RWPE1 (cell line): Measurements from ENCODE around the gene ASB1.
A peak's percentile ranks its signal among the peaks of the same experiment; 100 is the strongest.

ENCODE experiments used
- CTCF ChIA-PET: fragments of 350-600 bp; sonication (Branson Sonifier 250); formaldehyde crosslinking; extraction: SDS; loops from one replicate; lab custom pipeline; 2021; lab: Yijun Ruan, JAX
- POLR2A ChIA-PET: fragments of 400-600 bp; formaldehyde crosslinking; extraction: SDS; loops from one replicate; lab custom pipeline; 2020; ENCODE audit warnings: antibody characterized with exemption; ENCODE audit not compliant: low non-redundant PET; lab: Yijun Ruan, JAX
- DNase-seq: peaks from one replicate; pipeline ENCODE4 v3.0.0; 2012; ENCODE audit warnings: low spot score
- H3K27ac ChIP-seq: fragments of 450-650 bp; 2 replicates; pipeline ENCODE4 v1.5.1; 2017
- TF ChIP-seq, protein P1 (sequence below): fragments of 450-650 bp; conservative IDR thresholded peaks from 2 replicates; pipeline ENCODE4 v1.5.1; 2017; ENCODE audit warnings: low read depth, mild to moderate bottlenecking

ASB1 gene

DNA sequence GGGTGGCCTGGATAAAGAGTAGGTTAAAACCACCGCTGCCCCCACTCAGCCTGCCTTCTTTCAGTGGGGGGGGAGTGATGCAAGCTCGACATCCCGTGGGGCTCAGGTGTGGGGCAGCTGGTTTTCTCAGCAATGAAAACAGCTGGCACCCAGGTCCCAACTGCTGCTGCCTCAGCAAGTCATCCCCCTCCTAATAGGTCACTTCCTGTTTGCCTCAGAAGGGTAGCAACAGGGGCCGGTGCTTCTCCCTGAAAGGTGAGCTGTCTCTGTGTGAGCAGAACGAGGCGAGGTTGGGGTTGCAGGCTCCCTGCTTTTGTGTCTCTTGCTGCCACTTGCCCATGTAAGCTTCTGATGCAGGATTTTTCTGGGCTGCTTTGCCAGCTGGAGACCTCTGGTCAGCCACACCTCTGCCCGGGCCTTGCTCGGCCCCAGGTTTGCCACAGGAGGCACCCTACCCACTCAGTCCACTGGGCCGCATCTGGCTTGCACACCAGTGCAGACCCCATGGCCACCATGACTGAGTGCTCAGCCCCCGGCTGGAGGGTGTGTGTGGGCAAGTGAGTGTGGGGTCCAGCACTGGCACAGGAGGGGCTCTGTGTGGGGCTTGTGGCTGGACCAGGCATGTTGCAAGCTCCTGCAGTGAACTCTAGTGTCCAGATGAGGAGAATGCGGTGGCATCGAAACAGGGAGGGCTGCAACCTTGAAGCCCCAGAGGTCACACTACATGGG is 11.5 kb upstream of the ASB1 start:
- peak overlapping the region; percentile 63 for H3K27ac ChIP-seq
- no peak for DNase-seq
- ChIA-PET CTCF (no interaction called here), POLR2A (no interaction called here)
- TF ChIP-seq, protein P1, sequence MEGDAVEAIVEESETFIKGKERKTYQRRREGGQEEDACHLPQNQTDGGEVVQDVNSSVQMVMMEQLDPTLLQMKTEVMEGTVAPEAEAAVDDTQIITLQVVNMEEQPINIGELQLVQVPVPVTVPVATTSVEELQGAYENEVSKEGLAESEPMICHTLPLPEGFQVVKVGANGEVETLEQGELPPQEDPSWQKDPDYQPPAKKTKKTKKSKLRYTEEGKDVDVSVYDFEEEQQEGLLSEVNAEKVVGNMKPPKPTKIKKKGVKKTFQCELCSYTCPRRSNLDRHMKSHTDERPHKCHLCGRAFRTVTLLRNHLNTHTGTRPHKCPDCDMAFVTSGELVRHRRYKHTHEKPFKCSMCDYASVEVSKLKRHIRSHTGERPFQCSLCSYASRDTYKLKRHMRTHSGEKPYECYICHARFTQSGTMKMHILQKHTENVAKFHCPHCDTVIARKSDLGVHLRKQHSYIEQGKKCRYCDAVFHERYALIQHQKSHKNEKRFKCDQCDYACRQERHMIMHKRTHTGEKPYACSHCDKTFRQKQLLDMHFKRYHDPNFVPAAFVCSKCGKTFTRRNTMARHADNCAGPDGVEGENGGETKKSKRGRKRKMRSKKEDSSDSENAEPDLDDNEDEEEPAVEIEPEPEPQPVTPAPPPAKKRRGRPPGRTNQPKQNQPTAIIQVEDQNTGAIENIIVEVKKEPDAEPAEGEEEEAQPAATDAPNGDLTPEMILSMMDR: no peak

DNA sequence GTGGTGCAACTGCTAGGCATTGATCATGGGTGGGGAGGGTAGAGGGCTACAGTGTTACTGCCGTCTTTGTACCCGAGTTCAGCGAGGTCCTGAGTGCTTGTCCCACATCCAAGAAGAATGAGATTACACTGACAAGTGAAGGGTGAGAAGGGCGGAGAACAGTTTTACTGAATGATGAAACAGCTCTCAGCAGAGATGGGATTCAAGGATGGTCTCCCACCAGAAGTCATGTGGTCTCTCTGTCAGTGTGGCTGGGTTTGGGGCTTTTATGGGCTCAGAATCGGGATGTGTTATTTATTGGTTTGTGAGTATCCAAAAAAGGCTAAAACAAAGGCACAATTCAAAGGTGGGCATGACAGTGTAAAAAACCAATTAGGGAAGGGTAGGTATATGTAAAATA is 10.8 kb upstream of the ASB1 start:
- peak overlapping the region; percentile 63 for H3K27ac ChIP-seq
- TF ChIP-seq, protein P1: no peak
- DNase-seq: no peak
- ChIA-PET POLR2A (no interaction called here), CTCF (no interaction called here)

DNA sequence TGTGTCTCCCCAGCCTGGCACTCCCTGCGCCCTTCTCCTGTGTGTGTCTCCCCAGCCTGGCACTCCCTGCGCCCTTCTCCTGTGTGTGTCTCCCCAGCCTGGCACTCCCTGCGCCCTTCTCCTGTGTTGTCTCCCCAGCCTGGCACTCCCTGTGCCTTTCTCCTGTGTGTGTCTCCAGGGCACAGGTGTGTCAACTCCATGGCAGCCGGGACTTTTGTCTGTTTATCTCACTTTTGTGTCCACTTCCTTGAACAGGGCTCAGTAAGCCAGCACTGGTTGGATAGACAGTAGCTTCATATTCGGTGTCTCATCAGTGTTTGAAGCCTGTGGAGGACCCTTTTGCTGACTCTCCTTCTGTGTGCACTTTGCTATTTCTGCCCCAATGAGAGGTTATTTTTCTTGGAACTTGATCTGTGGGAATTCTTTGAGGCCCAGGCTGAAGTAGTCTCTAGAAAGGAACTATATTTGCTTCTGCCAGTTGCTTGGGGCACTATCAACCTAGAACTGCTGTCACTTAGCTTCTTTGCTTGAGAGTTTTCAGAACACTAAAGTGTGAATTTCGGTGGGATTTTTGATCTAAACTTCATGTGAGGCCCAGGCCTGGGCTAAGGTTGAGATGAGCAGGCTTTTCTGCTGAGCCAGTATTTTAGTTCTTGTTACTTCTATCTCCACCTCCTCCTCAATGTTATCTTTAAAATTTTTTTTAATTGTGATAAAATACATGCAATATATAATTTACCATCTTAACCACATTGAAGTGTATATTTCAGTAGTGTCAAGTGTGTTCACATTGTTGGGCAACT is 8.3 kb upstream of the ASB1 start:
- TF ChIP-seq, protein P1: no peak
- no peak for DNase-seq
- H3K27ac ChIP-seq: no peak overlapping the region
- POLR2A ChIA-PET: no interaction called here
- CTCF ChIA-PET: interaction anchor here (0.6 kb wide), 1 partner anchor 97 kb away, joined by 3 read pairs; no protein-coding TSS in a partner anchor

DNA sequence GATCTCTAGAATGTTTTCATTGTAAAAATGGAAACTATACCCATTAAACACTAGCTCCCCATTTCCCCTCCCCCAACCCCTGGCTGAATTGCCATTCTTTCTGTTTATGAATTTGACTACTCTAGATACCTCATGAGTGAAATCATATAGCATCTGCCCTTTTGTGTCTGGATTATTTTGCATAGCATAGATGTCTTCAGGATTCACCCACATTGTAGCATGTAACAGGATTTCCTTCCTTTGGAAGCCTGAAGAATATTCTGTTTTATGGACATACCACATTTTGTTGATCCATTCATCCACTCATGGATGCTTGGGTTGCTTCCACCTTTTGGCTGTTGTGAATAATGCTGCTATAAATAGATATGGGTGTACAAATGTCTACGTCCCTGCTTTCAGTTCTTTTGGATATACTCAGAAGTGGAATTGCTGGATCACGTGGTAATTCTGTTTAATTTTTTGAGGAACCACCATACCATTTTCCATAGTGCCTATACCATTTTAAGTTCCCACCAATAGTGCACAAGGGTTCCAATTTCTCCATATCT is 7.7 kb upstream of the ASB1 start:
- TF ChIP-seq, protein P1: no peak
- DNase-seq: no peak
- no peak overlapping the region for H3K27ac ChIP-seq
- ChIA-PET CTCF (no interaction called here), POLR2A (no interaction called here)

DNA sequence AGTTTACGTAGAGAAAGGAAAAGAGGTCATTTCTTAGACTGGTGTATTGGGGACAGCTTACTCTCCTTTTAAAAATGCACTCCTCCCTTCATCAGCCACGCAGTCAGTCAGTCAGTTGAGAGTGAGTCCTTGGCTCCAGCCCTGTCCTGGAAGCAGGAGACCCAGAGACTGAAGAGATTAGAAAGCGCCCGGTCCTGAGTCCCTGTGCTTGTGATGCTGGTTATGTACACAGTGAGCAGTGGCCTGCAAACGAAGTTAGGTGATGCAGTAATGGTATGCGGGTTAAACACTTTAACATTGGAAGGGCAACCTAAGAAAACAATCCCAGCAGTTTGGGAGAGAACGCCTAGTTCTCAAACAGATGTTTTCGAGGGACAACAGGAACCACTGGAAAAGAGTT is 6.3 kb upstream of the ASB1 start:
- DNase-seq: no peak
- ChIA-PET POLR2A (no interaction called here), CTCF (interaction anchor here (0.9 kb wide), 1 partner anchor 49 kb away, joined by 3 read pairs; no protein-coding TSS in a partner anchor)
- H3K27ac ChIP-seq: no peak overlapping the region
- TF ChIP-seq, protein P1: no peak
